Type B pancreatic cell (in vitro differentiated cells): ENCODE data around the gene DRD4. TPM values are rescaled to one million over a fixed set of nuclear protein-coding genes. Genes with fewer than 3 reads are reported as not detected.

ENCODE experiments used
- DNase-seq: peaks from one replicate; pipeline ENCODE4 v3.0.0; 2021; ENCODE audit warnings: mixed read lengths; ENCODE audit not compliant: unreplicated experiment; ENCODE audit errors: extremely low spot score
- H3K27ac Mint-ChIP-seq: 2 replicates; pipeline ENCODE4 v1.8.0; 2021; ENCODE audit warnings: mild to moderate bottlenecking, mixed read lengths
- H3K27me3 Mint-ChIP-seq: 2 replicates; pipeline ENCODE4 v1.8.0; 2021; ENCODE audit warnings: mixed read lengths
- H3K36me3 Mint-ChIP-seq: 2 replicates; pipeline ENCODE4 v1.8.0; 2021; ENCODE audit warnings: mixed read lengths
- H3K4me1 Mint-ChIP-seq: one replicate; pipeline ENCODE4 v1.8.0; 2021; ENCODE audit warnings: mixed read lengths; ENCODE audit not compliant: unreplicated experiment
- H3K4me3 Mint-ChIP-seq: 2 replicates; pipeline ENCODE4 v1.8.0; 2021; ENCODE audit warnings: mild to moderate bottlenecking, mixed read lengths
- H3K9me3 Mint-ChIP-seq: 2 replicates; pipeline ENCODE4 v1.8.0; 2021; ENCODE audit warnings: mixed read lengths
- total RNA-seq: library from RNA; stranded (reverse); gene quantifications from 2 replicates; pipeline ENCODE4 v1.2.1, GENCODE V29; 2021; ENCODE audit warnings: low replicate concordance
- TF ChIP-seq, protein P1 (sequence below): fragments of 200-600 bp; sonication (generic); conservative IDR thresholded peaks from 2 replicates; pipeline ENCODE4 v1.5.0; 2021; ENCODE audit warnings: antibody characterized with exemption, mild to moderate bottlenecking

DRD4 gene
- total RNA-seq, 1 donor from 2014 or later, result 1.2 TPM

DNA sequence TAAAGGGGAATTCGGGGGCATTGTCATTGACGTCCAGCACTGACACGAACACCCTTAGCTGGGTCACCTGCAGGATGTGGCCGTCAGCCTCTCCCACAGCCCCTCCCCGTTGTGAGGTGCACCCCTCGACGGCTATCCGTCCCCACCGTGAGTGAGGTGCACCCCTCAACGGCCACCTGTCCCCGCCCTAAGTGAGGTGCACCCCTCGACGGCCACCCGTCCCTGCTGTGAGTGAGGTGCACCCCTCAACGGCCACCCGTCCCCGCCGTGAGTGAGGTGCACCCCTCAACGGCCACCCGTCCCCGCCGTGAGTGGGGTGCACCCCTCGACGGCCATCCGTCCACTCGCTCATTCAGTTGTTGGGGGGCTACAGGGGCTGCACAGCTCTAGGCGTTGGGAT, 15.2 kb upstream of the DRD4 start:
- Mint-ChIP-seq H3K4me1 (peaks cover 4% of the 10 kb centered on the region), H3K9me3 (no peaks in the 10 kb centered on the region), H3K27ac (no peak overlapping the region), H3K4me3 (no peak overlapping the region), H3K36me3 (no peaks in the 10 kb centered on the region), H3K27me3 (no peaks in the 10 kb centered on the region)
- TF ChIP-seq, protein P1, sequence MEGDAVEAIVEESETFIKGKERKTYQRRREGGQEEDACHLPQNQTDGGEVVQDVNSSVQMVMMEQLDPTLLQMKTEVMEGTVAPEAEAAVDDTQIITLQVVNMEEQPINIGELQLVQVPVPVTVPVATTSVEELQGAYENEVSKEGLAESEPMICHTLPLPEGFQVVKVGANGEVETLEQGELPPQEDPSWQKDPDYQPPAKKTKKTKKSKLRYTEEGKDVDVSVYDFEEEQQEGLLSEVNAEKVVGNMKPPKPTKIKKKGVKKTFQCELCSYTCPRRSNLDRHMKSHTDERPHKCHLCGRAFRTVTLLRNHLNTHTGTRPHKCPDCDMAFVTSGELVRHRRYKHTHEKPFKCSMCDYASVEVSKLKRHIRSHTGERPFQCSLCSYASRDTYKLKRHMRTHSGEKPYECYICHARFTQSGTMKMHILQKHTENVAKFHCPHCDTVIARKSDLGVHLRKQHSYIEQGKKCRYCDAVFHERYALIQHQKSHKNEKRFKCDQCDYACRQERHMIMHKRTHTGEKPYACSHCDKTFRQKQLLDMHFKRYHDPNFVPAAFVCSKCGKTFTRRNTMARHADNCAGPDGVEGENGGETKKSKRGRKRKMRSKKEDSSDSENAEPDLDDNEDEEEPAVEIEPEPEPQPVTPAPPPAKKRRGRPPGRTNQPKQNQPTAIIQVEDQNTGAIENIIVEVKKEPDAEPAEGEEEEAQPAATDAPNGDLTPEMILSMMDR, result no peak
- DNase-seq, result no peak

DNA sequence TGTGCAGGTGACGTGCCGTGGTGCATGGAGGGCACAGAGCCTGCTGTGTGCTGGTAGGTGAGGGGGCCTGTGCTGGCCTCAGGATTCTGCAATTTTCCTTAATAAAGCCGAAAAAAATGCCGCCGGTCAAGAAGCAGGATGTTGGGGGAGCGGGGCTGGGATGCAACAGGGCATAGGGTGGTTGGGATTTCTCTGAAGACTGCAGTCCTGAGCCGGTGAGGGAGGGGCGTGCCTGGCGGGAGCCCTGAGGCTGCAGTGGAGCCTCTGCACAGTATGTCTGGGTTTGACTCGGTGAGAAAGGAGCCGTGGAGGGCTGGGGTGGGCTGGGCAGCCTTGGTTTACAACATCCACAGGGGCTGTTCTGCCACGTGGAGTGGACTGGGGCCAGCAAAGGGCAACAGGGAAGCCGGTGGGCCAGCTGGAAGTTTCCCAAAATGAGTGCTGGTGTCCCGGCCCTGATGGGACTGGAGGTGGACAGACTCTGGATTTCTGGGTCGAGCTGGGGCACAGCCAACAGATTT, 13.7 kb upstream of the DRD4 start:
- peaks cover 2% of the 10 kb centered on the region for H3K36me3 Mint-ChIP-seq
- DNase-seq, result no peak

DNA sequence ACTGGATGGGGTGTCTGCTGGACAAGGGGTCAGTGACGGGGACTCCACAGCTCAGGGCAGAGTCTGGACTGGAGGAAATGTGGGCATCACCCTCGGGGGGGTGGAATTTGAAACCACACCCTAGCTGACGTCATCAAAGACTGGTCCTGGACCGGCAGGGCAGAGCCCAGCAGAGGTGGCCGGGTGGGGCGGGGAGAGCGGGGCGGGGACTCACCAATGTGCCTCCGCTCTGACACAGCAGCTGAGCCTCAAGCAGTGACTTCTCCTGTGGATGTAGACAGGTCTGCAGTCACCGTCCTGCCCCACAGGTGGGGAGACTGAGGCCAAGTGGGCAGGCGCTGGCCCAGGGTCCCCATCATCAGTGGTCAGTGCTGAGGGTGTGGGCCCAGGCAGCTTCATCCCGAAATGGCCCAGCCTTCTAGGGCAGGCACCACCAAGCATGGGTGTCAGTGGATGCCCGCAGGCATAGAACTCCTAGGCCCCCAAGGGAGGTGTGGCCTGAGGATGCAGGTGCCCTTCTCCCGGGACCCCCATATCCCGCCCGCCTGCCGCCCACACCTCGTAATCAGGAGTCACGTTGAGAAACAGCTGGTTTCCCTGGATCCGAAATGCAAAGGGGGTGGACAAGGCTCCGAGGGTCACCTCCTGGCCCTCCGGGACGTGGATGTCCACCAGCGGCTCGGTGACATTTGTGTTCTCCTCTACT, 12.9 kb upstream of the DRD4 start:
- no peak overlapping the region for H3K27ac Mint-ChIP-seq
- DNase-seq, result no peak

More for the DNA sequence above, 13.7 kb upstream of the DRD4 start:
- TF ChIP-seq, protein P1, result no peak
- H3K27ac Mint-ChIP-seq, result peak overlapping the region; percentile 59
- H3K27me3 Mint-ChIP-seq, result peaks cover 10% of the 10 kb centered on the region
- no peaks in the 10 kb centered on the region for H3K9me3 Mint-ChIP-seq
- H3K4me1 Mint-ChIP-seq, result peaks cover 8% of the 10 kb centered on the region
- no peak overlapping the region for H3K4me3 Mint-ChIP-seq

DNA sequence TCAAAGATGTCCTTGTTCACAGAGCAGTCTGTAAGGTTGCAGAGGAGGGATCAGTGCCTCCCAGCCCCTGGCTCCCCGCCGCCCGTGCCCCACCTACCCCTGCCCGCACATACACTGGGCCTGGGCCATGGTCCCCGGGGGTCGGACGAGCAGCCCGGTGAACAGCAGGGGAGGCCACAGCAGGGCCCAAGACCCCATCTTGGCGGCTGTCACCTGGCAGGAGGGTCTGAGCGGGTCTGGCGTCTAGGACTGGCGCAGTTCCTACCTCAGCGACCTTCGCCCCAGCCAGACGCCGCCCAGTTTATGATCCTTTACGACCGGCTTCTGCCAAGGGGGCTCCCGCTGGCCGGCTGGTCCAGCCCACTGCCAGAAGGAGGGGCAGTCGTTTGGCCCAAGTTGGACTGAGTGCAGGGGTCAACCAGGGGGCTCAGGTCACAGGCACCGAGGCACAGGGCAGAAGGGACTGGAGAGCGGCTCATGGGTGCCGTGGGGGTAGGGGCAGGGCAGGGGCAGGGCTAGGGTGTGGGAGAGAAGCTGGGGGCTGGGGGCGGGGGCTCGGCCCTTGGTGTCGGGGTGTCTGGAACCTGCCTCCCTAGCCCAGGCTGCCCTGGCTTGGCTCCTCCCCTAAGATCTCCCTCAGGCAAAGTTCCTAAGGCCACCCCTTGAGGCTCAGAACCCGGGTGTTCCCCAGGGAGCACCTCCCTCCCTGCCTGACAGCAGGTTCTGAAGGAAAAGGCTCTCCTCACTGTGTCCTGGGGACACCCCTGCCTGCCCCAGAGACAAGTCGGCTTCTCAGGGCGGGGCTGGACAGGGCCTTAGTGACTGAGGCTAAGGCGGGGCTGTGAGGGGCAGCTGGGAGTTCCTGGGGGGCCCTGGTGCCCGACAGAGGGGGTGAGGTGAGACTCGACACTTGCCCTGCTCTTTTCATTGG, 12.1 kb upstream of the DRD4 start, which contains the start of gene CDHR5:
TSS of gene CDHR5 (minus strand) at position 251 of the 931 bp plus-strand sequence. CDS start at position 198, 53 bp downstream.
- H3K4me1 Mint-ChIP-seq, result peaks cover 11% of the 10 kb centered on the region
- H3K4me3 Mint-ChIP-seq, result no peak within 1 kb of the TSS
- peaks cover 23% of the 10 kb centered on the region for H3K27me3 Mint-ChIP-seq
- DNase-seq, result no peak
- no peaks in the 10 kb centered on the region for H3K9me3 Mint-ChIP-seq
- H3K27ac Mint-ChIP-seq, result no peak within 1 kb of the TSS
- peaks cover 4% of the 10 kb centered on the region for H3K36me3 Mint-ChIP-seq
- TF ChIP-seq, protein P1, result no peak

More for the DNA sequence above, 12.9 kb upstream of the DRD4 start:
- H3K27me3 Mint-ChIP-seq, result peaks cover 17% of the 10 kb centered on the region
- H3K4me1 Mint-ChIP-seq, result peaks cover 11% of the 10 kb centered on the region
- no peaks in the 10 kb centered on the region for H3K9me3 Mint-ChIP-seq
- peaks cover 4% of the 10 kb centered on the region for H3K36me3 Mint-ChIP-seq
- H3K4me3 Mint-ChIP-seq, result no peak overlapping the region
- TF ChIP-seq, protein P1, result no peak

DNA sequence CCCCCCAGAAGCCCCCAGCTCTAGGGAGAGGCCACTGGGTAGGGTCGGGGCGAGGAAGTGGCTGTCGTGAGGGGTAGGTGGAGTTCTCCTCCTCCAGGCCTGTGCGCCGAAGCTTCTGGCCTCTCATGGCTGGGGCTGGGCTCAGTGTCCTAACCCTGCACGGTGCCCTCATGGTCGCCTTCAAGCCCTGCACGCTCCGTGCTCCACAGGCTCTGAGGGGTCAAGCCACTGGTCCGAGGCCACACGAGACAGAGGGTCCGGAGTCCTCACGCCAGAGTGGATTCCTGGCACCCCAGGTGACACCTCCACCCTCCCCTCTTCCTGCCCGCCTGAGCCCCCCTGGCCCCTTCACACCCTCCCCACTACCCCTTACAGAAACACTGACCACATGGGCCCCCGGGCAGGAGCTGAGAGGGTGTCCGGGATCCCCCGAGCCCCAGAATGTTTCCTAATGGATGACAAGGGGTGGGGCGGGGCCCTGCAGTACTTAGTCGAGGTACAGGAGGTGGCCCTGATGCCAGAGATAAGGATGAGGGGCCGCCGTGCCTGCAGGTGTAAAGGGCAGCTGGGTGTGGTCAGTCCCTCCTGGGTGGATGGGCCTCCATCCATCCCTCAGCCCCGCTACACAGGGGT, 11.3 kb upstream of the DRD4 start:
- Mint-ChIP-seq H3K27ac (no peak overlapping the region), H3K4me3 (no peak overlapping the region), H3K9me3 (no peaks in the 10 kb centered on the region), H3K27me3 (peaks cover 23% of the 10 kb centered on the region), H3K4me1 (peaks cover 11% of the 10 kb centered on the region), H3K36me3 (peaks cover 4% of the 10 kb centered on the region)
- no peak for DNase-seq
- TF ChIP-seq, protein P1, result no peak
